K562 (cell line): ENCODE data around the gene ADRB1. TPM values are rescaled to one million over a fixed set of nuclear protein-coding genes. Genes with fewer than 3 reads are reported as not detected.

Experiments
- ATAC-seq: fragments of 200-7000 bp; cut with Tn5 transposase; 3 replicates; pipeline ENCODE4 v1.9.1; 2020; ENCODE audit warnings: moderate library complexity
- BruUV-seq: library from RNA; stranded (reverse); fragments of 400-500 nt; replicated peaks from 2 replicates; lab custom pipeline; 2021; lab: Mats Ljungman, UMichigan
- CTCF ChIA-PET: fragments of 300-600 bp; formaldehyde crosslinking; extraction: SDS; loops from one replicate; lab custom pipeline; 2021; ENCODE audit warnings: low intra/inter-chr PET ratio; lab: Yijun Ruan, JAX
- POLR2A ChIA-PET: fragments of 300-600, 350-650 bp; sonication (Branson Sonifier 250); formaldehyde crosslinking; extraction: SDS; loops from one replicate; lab custom pipeline; 2021; ENCODE audit warnings: antibody characterized with exemption, inconsistent platforms; lab: Yijun Ruan, JAX
- DNase-seq, 4 experiments: peaks; one replicate each; pipeline versions ENCODE4 v3.0.0 to v3.0.0-alpha.2; 2011 to 2018; ENCODE audit warnings: low spot score in 3 of 4, mixed read lengths in 3 of 4; ENCODE audit errors: extremely low read depth in 1 of 4
- FAIRE-seq: peaks from 2 replicates; lab custom pipeline; 2011; peaks lifted over from hg19 to GRCh38; lab: Jason Lieb, UNC
- H2AFZ ChIP-seq: 2 replicates; pipeline ENCODE4 v1.6.0; 2011; ENCODE audit warnings: low read depth, low read length, control low read depth, inconsistent platforms
- H3K27ac ChIP-seq: fragments of 200-600 bp; 3 replicates; pipeline ENCODE4 v1.8.0; 2011; ENCODE audit warnings: low read depth, mild to moderate bottlenecking, control low read depth, inconsistent platforms, low read length, moderate library complexity, mixed read lengths; ENCODE audit errors: extremely low read depth
- H3K27me3 ChIP-seq, 2 experiments: fragments of 300-600 bp in 1 of 2; 2 replicates in 1 of 2; 3 replicates in 1 of 2; pipeline versions ENCODE4 v1.6.0 to v1.8.0; 2011; ENCODE audit warnings: inconsistent platforms in 2 of 2, low read length in 2 of 2, mild to moderate bottlenecking in 1 of 2, mixed read lengths in 1 of 2, moderate library complexity in 1 of 2; ENCODE audit not compliant: control insufficient read depth in 2 of 2, insufficient read depth in 2 of 2
- H3K36me3 ChIP-seq: fragments of 300-600 bp; 3 replicates; pipeline ENCODE4 v1.8.0; 2011; ENCODE audit warnings: mild to moderate bottlenecking, low read length, inconsistent platforms; ENCODE audit not compliant: control insufficient read depth, insufficient read depth
- H3K4me1 ChIP-seq, 2 experiments: fragments of 200-600 bp in 1 of 2; replicated peaks in 1 of 2; 2 replicates in 1 of 2; 3 replicates in 1 of 2; pipeline versions ENCODE4 v1.5.1 to v1.8.0; 2011; ENCODE audit warnings: inconsistent platforms in 2 of 2, low read length in 2 of 2, mild to moderate bottlenecking in 1 of 2, mixed read lengths in 1 of 2, moderate library complexity in 1 of 2; ENCODE audit not compliant: control insufficient read depth in 2 of 2, insufficient read depth in 2 of 2
- H3K4me2 ChIP-seq: 2 replicates; pipeline ENCODE4 v1.6.1; 2011; ENCODE audit warnings: low read length, control low read depth, inconsistent platforms, mixed read lengths; ENCODE audit not compliant: insufficient read depth
- H3K4me3 ChIP-seq: fragments of 200-600 bp; sonication (generic), shearing (Covaris generic); 2 replicates; pipeline ENCODE4 v1.5.1; 2016; ENCODE audit warnings: control low read depth, inconsistent platforms
- H3K79me2 ChIP-seq: fragments of 200-600 bp; 3 replicates; pipeline ENCODE4 v1.8.0; 2011; ENCODE audit warnings: low read length, inconsistent platforms; ENCODE audit not compliant: control insufficient read depth, insufficient read depth
- H3K9ac ChIP-seq, 2 experiments: 2 replicates each; pipeline versions ENCODE4 v1.6.0 to v1.6.1; 2011; ENCODE audit warnings: low read depth in 2 of 2, low read length in 2 of 2, control low read depth in 1 of 2, inconsistent platforms in 1 of 2, mild to moderate bottlenecking in 1 of 2, mixed read lengths in 1 of 2; ENCODE audit not compliant: insufficient read depth in 1 of 2
- H3K9me1 ChIP-seq: one replicate; pipeline ENCODE4 v1.6.0; 2011; ENCODE audit warnings: inconsistent platforms, mild to moderate bottlenecking, low read length, moderate library complexity; ENCODE audit not compliant: control insufficient read depth, insufficient read depth
- H3K9me3 ChIP-seq: replicated peaks from 2 replicates; pipeline ENCODE4 v1.5.1; 2011; ENCODE audit warnings: low read depth, low read length, inconsistent platforms; ENCODE audit not compliant: control insufficient read depth, insufficient read depth
- H4K20me1 ChIP-seq: replicated peaks from 2 replicates; pipeline ENCODE4 v1.6.1; 2011; ENCODE audit warnings: low read length, inconsistent platforms, mixed read lengths; ENCODE audit not compliant: control insufficient read depth, insufficient read depth
- BRD4 ChIP-seq: fragments of 200-600 bp; sonication (generic); IDR thresholded peaks from 2 replicates; pipeline ENCODE4 v1.6.1; 2017; ENCODE audit warnings: inconsistent platforms
- CHD1 ChIP-seq: fragments of 200-600 bp; sonication (generic); IDR thresholded peaks from one replicate; pipeline ENCODE4 v1.6.1; 2012; ENCODE audit warnings: mild to moderate bottlenecking, moderate library complexity, low read length, inconsistent platforms
- HDAC6 ChIP-seq: IDR thresholded peaks from 2 replicates; pipeline ENCODE4 v1.6.1; 2012; ENCODE audit warnings: low read depth, mild to moderate bottlenecking, control low read depth, inconsistent platforms, low read length, moderate library complexity
- HMGN3 ChIP-seq: IDR thresholded peaks from 2 replicates; pipeline ENCODE4 v1.6.1; 2011; ENCODE audit warnings: borderline replicate concordance, low read depth, mild to moderate bottlenecking, mixed read lengths, low read length; ENCODE audit not compliant: insufficient read length; ENCODE audit errors: extremely low read depth
- MCM2 ChIP-seq: fragments of 450-650 bp; IDR thresholded peaks from 2 replicates; pipeline ENCODE4 v1.6.1; 2017; ENCODE audit warnings: low read depth, mild to moderate bottlenecking
- MIER1 ChIP-seq: fragments of 450-650 bp; IDR thresholded peaks from 2 replicates; pipeline ENCODE4 v1.6.1; 2016; ENCODE audit warnings: antibody characterized with exemption, mild to moderate bottlenecking, low read depth
- POLR2AphosphoS2 ChIP-seq: IDR thresholded peaks from 2 replicates; pipeline ENCODE4 v1.6.1; 2012; ENCODE audit warnings: low read length, improper control_type of control experiment
- PTRF ChIP-seq: fragments of 450-650 bp; IDR thresholded peaks from 2 replicates; pipeline ENCODE4 v1.6.1; 2016; ENCODE audit warnings: mild to moderate bottlenecking, missing genetic modification characterization, missing compliant biosample characterization
- TFAM ChIP-seq: fragments of 250-450 bp; sonication (Bioruptor Pico); conservative IDR thresholded peaks from 2 replicates; pipeline ENCODE4 v1.5.0; 2021; ENCODE audit warnings: mild to moderate bottlenecking, moderate library complexity
- ZNF121 ChIP-seq: sonication (generic); formaldehyde crosslinking; conservative IDR thresholded peaks from 2 replicates; pipeline ENCODE4 v1.8.0; 2022; ENCODE audit warnings: missing genetic modification reagents
- ZNF197 ChIP-seq: fragments of 200-800 bp; sonication (Bioruptor generic); IDR thresholded peaks from 2 replicates; pipeline ENCODE4 v1.6.1; 2016; ENCODE audit warnings: low read depth, missing genetic modification characterization, missing compliant biosample characterization
- WGBS: fragments of 100-300 bp; shearing (Covaris generic); methylation state at CpG from one replicate; pipeline ENCODE4 v1.1.6; 2016; ENCODE audit warnings: low coverage, mixed read lengths; ENCODE audit not compliant: insufficient coverage; ENCODE audit errors: missing lambda C conversion rate; 5-methylcytosine and 5-hydroxymethylcytosine counted together
- in situ Hi-C: fragments of 300-500 bp; cut with MboI; formaldehyde crosslinking; loops from 4 replicates; pipeline ENCODE4 v1.15.0; 2018; ENCODE audit warnings: inconsistent platforms, mixed read lengths
- intact Hi-C: fragments of 100-400 bp; cut with micrococcal nuclease; formaldehyde crosslinking; loops from 2 replicates; pipeline ENCODE4 v1.14.2; 2022
- polyA plus RNA-seq, 8 experiments: library from polyadenylated mRNA; depleted of rRNA in 4 of 8; stranded (reverse) in 5 of 8; unstranded in 3 of 8; fragments of >200 nt; fragmentation: Nextera tagmentation in 2 of 8; fragmentation: Illumina TruSeq in 1 of 8; extraction: Ambion mirVana in 2 of 8; extraction: Trizol in 1 of 8; gene quantifications; 2 replicates each; pipeline versions ENCODE4 v1.2.1 to v1.2.3, GENCODE V29; 2011 to 2014; ENCODE audit warnings: inconsistent platforms in 1 of 8, missing spikeins in 1 of 8
- total RNA-seq, 7 experiments: library from RNA; depleted of rRNA in 6 of 7; stranded (reverse); fragments of >200 nt in 6 of 7; fragmentation: Illumina TruSeq in 2 of 7; extraction: Trizol in 2 of 7; gene quantifications; 2 replicates each; pipeline versions ENCODE4 v1.2.1 to v1.2.3, GENCODE V29; 2011 to 2021; ENCODE audit warnings: low replicate concordance in 1 of 7

Gene ADRB1
- total and polyA plus RNA-seq, 9 of the 15 experiments (the other 6 are each of a cell fraction or from before 2014, with no cell fraction given) = 0.07 to 0.11 (median 0.09) TPM; not detected in 6

- POLR2A ChIA-PET = no interaction called here
- Histone ChIP-seq H3K4me2 (no peak overlapping the region), H2AFZ (no peak overlapping the region), H3K9ac (no peak overlapping the region), H3K36me3 (no peaks in the 10 kb centered on the region), H3K79me2 (no peaks in the 10 kb centered on the region), H3K27ac (no peak overlapping the region), H3K4me3 (no peak overlapping the region), H3K27me3 (peaks cover 2 to 4% of the 10 kb centered on the region in 2 experiments; a peak in 3 of 5 replicates), H3K9me3 (no peaks in the 10 kb centered on the region), H4K20me1 (no peaks in the 10 kb centered on the region), H3K9me1 (no peaks in the 10 kb centered on the region), H3K4me1 (no peaks in the 10 kb centered on the region)
- ATAC-seq (no peak), DNase-seq (no peak), FAIRE-seq (no peak)
- WGBS = 0% methylated on average over 1 of the region's 1 CpG
- in situ Hi-C loops = no loop called here
- TF ChIP-seq MIER1 = no peak
- TF ChIP-seq HDAC6 = no peak
- TF ChIP-seq PTRF (tag) = no peak
- TF ChIP-seq ZNF197 (CRISPR knock-in tag) = no peak
- no peak for TF ChIP-seq ZNF121 (CRISPR knock-in tag)
- no peak for TF ChIP-seq MCM2
- no peak for TF ChIP-seq POLR2AphosphoS2
- TF ChIP-seq TFAM (CRISPR knock-in tag) = no peak
- no peak for TF ChIP-seq BRD4
- TF ChIP-seq HMGN3 = no peak
- no peak for TF ChIP-seq CHD1
- intact Hi-C loops = no loop called here
- CTCF ChIA-PET = no interaction called here
- BruUV-seq = no TSS peak
Measured at GRCh38 chr10:114052255-114052654, 8.6 kb downstream of the ADRB1 start.
